G401.6 (cell line): ENCODE data around the gene EXOC4.
"Not testable (repeated sequence)": the region's sequence is repeated elsewhere in the genome, so short reads cannot be mapped to it uniquely, and the experiment has no call there.

Source experiments
- FAIRE-seq: peaks from 2 replicates; lab custom pipeline; 2012; peaks lifted over from hg19 to GRCh38; lab: Jason Lieb, UNC

EXOC4 gene

GRCh38 chr7:133885213-133885612, 632.3 kb downstream of the EXOC4 start:
- FAIRE-seq: no peak

DNA sequence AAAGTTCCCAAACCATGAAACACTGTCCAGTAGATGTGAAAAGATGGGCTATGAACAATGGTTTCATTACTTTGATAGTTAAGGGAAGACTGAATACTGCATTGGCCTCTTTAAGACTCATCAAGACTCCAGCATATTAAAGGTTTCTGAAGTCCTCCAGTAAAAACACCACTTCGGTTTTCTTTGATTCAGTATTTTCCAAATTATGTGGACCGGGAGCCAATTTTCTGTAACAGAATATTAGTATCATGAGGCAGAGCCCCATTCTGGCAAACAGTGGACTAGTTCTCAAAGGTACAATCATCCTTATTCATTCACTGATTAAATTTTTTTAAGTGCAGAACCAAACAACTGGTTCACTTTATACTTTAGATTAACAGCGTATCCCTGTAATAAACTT, 633.2 kb downstream of the EXOC4 start:
- no peak for FAIRE-seq

DNA sequence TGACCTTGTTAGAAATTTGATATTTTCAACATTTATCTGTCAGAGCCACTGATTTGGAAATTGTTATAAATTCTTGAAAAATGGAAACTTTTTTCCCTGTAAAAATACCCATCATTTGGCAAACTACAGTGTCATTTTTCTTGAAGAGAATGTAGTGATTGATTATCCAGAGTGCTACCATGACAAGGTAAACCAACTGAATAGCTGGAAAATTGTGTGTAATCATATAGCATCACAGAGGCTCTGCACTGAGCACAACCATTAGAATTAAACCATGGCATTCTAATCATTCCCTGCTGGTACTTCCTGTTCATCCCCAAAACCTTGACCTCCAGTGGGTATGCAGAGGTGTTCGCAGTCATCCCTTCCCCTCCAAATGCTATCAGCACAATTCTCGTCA, 633.9 kb downstream of the EXOC4 start:
- FAIRE-seq: no peak

GRCh38 chr7:133887459-133887858, 634.6 kb downstream of the EXOC4 start:
- FAIRE-seq: no peak

DNA sequence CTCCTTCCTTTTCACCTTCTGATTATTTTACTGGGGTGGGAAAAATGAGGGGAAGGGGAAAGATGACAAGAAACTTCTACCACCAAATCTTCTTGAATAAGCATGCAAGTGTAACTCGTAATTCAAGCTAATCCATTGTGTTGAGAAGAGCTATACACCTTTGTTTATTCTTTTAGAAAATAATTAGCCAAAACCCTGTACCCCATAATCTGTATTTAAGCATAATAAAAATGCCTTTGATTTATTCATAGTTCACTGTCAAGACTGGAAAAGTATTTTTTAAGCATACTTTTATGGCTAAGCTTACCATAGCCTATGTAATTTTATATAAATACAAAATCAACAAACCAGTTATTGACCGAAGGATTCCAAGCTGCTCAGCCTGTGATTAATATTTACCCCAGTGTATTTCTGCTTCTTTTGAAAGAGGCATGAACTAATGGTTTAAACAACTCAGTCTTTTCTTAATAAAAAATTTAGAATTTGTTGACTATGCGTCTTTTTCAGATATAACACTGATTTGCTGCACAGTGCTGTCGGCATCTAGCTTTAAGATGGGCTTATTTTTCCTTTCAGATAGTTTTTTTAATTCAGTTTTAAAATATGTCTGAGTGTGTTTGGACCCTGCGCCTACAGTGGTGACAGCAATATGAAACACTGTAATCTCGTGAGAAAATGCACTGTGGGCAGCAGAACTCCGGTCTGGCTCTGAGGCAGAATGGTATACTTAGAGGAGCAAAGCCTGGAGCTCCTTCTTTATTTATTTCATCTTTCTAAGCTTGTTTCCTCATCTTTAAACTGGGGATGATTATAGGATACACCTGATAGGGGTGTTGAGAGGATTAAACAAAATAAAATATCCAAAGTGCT, 635.4 kb downstream of the EXOC4 start:
- no peak for FAIRE-seq

- no peak for FAIRE-seq
Observed at GRCh38 chr7:133904776-133905175, 651.9 kb downstream of the EXOC4 start.

DNA sequence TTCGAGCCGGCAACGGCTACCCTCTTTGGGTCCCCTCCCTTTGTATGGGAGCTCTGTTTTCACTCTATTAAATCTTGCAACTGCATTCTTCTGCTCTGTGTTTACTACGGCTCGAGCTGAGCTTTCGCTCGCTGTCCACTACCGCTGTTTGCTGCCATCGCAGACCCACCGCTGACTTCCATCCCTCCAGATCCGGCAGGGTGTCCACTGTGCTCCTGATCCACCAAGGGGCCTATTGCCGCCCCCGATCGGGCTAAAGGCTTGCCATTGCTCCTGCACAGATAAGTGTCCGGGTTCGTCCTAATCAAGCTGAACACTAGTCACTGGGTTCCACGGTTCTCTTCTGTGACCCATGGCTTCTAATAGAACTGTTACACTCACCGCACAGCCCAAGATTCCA, 653.7 kb downstream of the EXOC4 start:
- not testable (repeated sequence) for FAIRE-seq

DNA sequence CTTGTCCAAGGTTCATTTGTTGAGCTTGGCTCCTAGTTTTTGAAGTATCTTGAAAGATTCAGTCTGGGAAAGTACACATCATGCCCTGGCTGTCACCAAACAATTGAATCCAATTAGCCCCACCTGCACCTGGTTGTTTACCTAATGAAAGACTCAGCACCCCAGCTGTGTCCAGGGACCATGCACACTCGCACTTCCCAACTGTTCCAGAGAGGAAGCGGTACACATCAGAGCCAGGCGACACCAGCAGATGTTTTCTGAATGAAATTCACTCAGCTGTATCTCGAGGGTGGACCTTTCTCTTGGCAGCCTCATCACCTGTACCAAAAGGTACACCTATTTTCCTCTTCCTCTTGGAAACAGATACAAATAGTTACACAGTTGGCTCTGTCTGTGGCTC, 657.9 kb downstream of the EXOC4 start:
- no peak for FAIRE-seq

GRCh38 chr7:133911724-133912123, 658.8 kb downstream of the EXOC4 start:
- FAIRE-seq: no peak

DNA sequence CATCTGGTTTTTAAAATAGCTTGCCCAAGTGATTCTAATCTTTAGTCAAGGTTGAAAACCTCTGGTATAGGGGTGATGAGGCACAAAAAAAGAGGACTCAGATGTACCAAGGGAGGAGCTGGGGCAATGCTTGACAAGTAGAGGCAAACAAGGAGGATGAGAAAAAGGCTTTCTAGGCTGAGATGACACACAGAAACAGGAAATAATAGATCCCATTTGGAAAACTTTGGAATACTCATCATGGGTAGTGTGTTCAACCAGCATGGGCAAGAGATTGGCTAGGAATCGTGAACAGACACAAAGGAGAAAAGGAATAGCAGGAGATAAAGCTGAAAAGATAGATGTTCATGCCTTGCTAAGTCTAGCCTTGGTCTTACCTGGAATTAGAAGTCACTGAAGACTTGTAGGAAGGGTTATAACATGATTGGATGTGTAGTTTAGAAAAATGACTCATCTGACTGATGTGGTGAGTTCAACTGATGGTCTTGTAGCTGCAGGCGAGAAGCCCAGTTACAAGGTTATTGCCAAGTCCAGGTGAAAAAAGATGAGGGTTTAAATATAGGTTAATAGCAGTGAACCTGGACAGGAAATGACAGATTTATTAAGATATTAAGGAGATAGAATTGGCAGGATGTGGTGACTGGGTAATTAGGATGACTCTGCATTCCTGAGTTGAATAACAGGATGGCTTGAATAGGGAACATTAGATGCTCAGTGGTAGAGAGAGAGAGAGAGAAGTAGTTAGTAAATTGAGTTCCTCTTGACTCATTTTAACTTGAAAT, 660.2 kb downstream of the EXOC4 start:
- FAIRE-seq: no peak

DNA sequence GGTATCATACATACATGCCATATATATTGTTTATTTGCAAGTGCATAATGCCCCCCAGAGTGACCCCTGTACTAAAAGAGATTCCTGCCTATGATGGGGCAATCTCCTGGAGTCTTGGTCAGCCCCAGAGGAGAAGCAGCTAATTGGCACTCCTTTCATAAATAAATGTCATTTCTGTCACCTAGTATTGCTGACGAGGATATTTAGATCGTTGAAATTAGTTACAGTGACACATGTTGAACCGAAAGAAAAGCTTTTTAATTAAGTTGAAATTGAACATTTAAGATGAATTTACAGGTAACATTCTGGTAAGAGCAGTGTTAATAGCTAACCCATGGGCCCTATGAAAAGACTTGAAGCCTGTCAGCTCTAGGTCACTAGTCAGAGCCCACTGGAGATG, 663.7 kb downstream of the EXOC4 start:
- no peak for FAIRE-seq

DNA sequence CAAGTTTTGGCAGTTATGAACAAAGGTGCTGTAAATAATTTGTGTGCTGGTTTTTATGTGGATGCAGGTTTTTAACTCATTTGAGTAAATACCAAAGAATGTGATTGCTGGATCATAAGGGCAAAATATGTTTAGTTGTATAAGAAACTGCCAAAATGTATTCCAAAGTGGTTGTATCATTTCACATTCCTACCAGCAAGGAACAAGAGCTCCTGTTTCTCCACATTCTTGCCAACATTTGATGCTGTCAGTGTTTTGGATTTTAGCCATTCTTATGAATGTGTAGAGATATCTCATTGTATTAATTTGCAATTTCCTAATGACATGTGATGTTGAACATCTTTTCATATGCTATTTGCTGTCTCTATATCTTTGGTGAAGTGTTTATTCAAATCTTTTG, 666.9 kb downstream of the EXOC4 start:
- FAIRE-seq: no peak

- FAIRE-seq: no peak
Observed at GRCh38 chr7:133921635-133922182, 668.8 kb downstream of the EXOC4 start.

GRCh38 chr7:133923974-133924373, 671.1 kb downstream of the EXOC4 start:
- FAIRE-seq: no peak

GRCh38 chr7:133931053-133931452, 678.2 kb downstream of the EXOC4 start:
- no peak for FAIRE-seq

GRCh38 chr7:133932591-133932990, 679.7 kb downstream of the EXOC4 start:
- no peak for FAIRE-seq

DNA sequence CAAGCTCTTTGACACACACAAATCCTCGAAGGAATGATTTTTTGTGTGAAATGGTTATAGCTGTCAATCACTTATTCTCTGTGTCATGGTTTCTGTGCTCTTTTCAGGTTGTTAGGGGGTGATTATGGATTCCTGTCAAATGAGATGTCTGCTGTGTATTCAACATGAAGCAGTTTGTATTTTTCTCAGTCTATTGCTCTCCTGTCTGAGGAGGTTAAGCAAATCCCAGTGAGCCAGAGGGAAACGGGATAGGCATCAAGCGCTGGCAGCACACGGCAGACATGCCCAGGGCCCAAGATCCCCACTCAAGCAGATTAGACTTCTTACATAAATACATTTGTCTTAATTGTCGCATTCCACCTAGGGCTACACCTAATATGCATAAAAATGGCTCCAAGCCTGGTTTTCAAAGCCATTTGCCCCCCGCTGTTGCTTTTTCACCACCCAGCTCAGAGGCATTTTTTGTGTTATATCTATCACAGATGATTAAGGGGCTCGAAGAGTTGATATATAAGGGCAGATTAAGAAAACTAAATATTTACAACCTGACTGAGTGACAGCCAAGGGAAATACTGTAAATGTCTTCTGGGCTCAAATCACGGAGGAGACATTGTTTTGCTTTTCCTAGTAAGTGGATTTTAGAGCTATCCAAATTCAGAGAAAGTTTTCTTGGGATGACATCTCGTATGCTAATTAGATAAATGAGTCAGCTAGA, 681.5 kb downstream of the EXOC4 start:
- no peak for FAIRE-seq

DNA sequence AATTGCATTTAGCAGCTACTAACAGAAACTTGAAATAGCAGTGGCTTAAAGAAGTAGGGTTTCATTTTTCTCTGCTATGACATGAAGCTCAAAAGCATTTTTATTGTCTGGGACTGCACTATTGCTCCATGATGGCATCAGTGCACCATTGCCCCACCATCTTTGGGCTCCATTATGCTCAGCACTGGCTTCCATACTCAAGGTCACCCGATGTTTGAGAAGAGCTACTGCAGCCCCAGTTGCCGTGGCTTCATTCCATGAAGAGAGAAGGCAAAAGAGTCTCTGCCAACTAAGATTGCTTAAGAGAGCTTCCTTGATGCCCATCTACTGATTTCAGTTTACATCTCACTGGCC, 682.1 kb downstream of the EXOC4 start:
- no peak for FAIRE-seq

DNA sequence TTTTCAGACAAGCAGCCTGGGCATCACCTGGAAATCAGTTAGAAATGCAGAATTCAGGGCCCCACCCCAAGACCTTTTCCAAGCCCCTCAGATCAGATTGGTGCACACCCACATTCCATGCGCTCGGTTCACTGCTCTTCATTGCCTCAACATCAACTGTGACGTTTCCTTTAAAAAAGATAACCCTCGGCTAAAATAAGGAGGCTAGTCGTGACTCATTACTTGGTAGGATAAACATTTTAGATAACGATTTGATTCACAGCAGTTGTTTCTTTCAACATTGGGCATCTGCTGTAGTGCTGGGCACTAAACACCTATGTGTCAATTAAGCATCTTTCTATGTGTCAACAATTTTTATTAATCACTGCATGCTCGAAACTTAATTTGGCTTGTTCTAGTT, 683.2 kb downstream of the EXOC4 start:
- no peak for FAIRE-seq

DNA sequence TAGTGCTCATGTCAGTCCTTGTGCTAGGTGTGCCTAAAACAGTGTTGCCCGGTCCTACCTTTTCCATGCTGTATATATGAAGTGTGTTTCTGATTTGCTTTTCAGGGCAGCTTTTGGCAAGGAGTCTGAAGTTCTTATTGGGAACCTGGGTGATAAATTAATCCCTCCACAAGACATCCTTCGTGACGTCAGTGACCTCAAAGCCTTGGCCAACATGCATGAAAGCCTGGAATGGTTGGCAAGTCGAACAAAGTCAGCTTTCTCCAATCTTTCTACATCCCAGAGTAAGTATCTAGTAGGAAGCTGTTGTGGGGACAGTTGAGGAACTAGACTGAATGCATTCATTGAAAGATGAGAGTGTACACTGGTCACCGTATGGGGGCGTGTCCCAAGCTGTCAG, 684.9 kb downstream of the EXOC4 start:
- FAIRE-seq: no peak

GRCh38 chr7:133940368-133940767, 687.5 kb downstream of the EXOC4 start:
- FAIRE-seq: no peak

- no peak for FAIRE-seq
Observed at GRCh38 chr7:133941496-133941895, 688.6 kb downstream of the EXOC4 start.

- no peak for FAIRE-seq
Observed at GRCh38 chr7:133945497-133945896, 692.6 kb downstream of the EXOC4 start.
